Measurements from ENCODE around the gene IP6K1.

DNA sequence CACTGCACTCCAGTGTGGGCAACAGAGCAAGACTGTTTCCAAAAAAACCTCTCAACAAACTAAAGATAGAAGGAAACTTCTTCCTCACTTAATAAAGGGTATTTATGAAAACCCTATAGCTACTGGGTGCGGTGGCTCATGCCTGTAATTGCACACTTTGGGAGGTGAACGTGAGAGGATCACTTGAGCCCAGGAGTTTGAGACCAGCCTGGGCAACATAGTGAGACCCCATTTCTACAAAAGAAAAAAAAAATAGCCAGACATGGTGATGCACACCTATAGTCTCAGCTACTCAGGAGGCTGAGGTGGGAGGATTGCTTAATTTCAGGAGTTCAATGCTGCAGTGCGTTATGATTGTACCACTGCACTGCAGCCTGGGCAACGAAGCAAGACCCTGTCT is 22.4 kb downstream of the IP6K1 start:
- no peak for TF ChIP-seq NR3C1 (CRISPR knock-in tag; conservative IDR thresholded peaks at IDR 0.05; ENCODE audit: low read depth)
- no peak for TF ChIP-seq SMAD4 (CRISPR knock-in tag; IDR thresholded peaks at IDR 0.05)
- TF ChIP-seq, protein P1, sequence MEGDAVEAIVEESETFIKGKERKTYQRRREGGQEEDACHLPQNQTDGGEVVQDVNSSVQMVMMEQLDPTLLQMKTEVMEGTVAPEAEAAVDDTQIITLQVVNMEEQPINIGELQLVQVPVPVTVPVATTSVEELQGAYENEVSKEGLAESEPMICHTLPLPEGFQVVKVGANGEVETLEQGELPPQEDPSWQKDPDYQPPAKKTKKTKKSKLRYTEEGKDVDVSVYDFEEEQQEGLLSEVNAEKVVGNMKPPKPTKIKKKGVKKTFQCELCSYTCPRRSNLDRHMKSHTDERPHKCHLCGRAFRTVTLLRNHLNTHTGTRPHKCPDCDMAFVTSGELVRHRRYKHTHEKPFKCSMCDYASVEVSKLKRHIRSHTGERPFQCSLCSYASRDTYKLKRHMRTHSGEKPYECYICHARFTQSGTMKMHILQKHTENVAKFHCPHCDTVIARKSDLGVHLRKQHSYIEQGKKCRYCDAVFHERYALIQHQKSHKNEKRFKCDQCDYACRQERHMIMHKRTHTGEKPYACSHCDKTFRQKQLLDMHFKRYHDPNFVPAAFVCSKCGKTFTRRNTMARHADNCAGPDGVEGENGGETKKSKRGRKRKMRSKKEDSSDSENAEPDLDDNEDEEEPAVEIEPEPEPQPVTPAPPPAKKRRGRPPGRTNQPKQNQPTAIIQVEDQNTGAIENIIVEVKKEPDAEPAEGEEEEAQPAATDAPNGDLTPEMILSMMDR (IDR thresholded peaks at IDR 0.05), result no peak
- TF ChIP-seq USF2 (CRISPR knock-in tag; IDR thresholded peaks at IDR 0.05), result no peak
- no peak for TF ChIP-seq MAX (CRISPR knock-in tag; IDR thresholded peaks at IDR 0.05)
- no peak for TF ChIP-seq ESRRA (CRISPR knock-in tag; IDR thresholded peaks at IDR 0.05; ENCODE audit: borderline replicate concordance)
- TF ChIP-seq, protein P2, sequence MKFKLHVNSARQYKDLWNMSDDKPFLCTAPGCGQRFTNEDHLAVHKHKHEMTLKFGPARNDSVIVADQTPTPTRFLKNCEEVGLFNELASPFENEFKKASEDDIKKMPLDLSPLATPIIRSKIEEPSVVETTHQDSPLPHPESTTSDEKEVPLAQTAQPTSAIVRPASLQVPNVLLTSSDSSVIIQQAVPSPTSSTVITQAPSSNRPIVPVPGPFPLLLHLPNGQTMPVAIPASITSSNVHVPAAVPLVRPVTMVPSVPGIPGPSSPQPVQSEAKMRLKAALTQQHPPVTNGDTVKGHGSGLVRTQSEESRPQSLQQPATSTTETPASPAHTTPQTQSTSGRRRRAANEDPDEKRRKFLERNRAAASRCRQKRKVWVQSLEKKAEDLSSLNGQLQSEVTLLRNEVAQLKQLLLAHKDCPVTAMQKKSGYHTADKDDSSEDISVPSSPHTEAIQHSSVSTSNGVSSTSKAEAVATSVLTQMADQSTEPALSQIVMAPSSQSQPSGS (CRISPR knock-in tag; IDR thresholded peaks at IDR 0.05; ENCODE audit: borderline replicate concordance, low read depth), result no peak
- TF ChIP-seq ZBTB21 (CRISPR knock-in tag; IDR thresholded peaks at IDR 0.05; ENCODE audit: borderline replicate concordance), result no peak
- no peak for TF ChIP-seq MYBL2 (CRISPR knock-in tag; IDR thresholded peaks at IDR 0.05)
- no peak for TF ChIP-seq ATF3 (CRISPR knock-in tag; conservative IDR thresholded peaks at IDR 0.05)
- no peak for TF ChIP-seq ZNF138 (CRISPR knock-in tag; conservative IDR thresholded peaks at IDR 0.05)
- no peak for TF ChIP-seq ZSCAN18 (CRISPR knock-in tag; IDR thresholded peaks at IDR 0.05)
- TF ChIP-seq, protein P3, sequence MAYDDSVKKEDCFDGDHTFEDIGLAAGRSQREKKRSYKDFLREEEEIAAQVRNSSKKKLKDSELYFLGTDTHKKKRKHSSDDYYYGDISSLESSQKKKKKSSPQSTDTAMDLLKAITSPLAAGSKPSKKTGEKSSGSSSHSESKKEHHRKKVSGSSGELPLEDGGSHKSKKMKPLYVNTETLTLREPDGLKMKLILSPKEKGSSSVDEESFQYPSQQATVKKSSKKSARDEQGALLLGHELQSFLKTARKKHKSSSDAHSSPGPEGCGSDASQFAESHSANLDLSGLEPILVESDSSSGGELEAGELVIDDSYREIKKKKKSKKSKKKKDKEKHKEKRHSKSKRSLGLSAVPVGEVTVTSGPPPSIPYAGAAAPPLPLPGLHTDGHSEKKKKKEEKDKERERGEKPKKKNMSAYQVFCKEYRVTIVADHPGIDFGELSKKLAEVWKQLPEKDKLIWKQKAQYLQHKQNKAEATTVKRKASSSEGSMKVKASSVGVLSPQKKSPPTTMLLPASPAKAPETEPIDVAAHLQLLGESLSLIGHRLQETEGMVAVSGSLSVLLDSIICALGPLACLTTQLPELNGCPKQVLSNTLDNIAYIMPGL (CRISPR knock-in tag; IDR thresholded peaks at IDR 0.05), result no peak
- TF ChIP-seq CREB1 (CRISPR knock-in tag; IDR thresholded peaks at IDR 0.05), result no peak
